K562 (cell line): ENCODE data around the gene MGRN1. TPM values are rescaled to one million over a fixed set of nuclear protein-coding genes. Genes with fewer than 3 reads are reported as not detected.

ENCODE experiments used
- ATAC-seq: fragments of 200-7000 bp; cut with Tn5 transposase; 3 replicates; pipeline ENCODE4 v1.9.1; 2020; ENCODE audit warnings: moderate library complexity
- BruUV-seq: library from RNA; stranded (reverse); fragments of 400-500 nt; replicated peaks from 2 replicates; lab custom pipeline; 2021; lab: Mats Ljungman, UMichigan
- CTCF ChIA-PET: fragments of 300-600 bp; formaldehyde crosslinking; extraction: SDS; loops from one replicate; lab custom pipeline; 2021; ENCODE audit warnings: low intra/inter-chr PET ratio; lab: Yijun Ruan, JAX
- POLR2A ChIA-PET: fragments of 300-600, 350-650 bp; sonication (Branson Sonifier 250); formaldehyde crosslinking; extraction: SDS; loops from one replicate; lab custom pipeline; 2021; ENCODE audit warnings: antibody characterized with exemption, inconsistent platforms; lab: Yijun Ruan, JAX
- DNase-seq, 4 experiments: peaks; one replicate each; pipeline versions ENCODE4 v3.0.0 to v3.0.0-alpha.2; 2011 to 2018; ENCODE audit warnings: low spot score in 3 of 4, mixed read lengths in 3 of 4; ENCODE audit errors: extremely low read depth in 1 of 4
- FAIRE-seq: peaks from 2 replicates; lab custom pipeline; 2011; peaks lifted over from hg19 to GRCh38; lab: Jason Lieb, UNC
- H2AFZ ChIP-seq: 2 replicates; pipeline ENCODE4 v1.6.0; 2011; ENCODE audit warnings: low read depth, low read length, control low read depth, inconsistent platforms
- H3K27ac ChIP-seq: fragments of 200-600 bp; 3 replicates; pipeline ENCODE4 v1.8.0; 2011; ENCODE audit warnings: low read depth, mild to moderate bottlenecking, control low read depth, inconsistent platforms, low read length, moderate library complexity, mixed read lengths; ENCODE audit errors: extremely low read depth
- H3K27me3 ChIP-seq, 2 experiments: fragments of 300-600 bp in 1 of 2; 2 replicates in 1 of 2; 3 replicates in 1 of 2; pipeline versions ENCODE4 v1.6.0 to v1.8.0; 2011; ENCODE audit warnings: inconsistent platforms in 2 of 2, low read length in 2 of 2, mild to moderate bottlenecking in 1 of 2, mixed read lengths in 1 of 2, moderate library complexity in 1 of 2; ENCODE audit not compliant: control insufficient read depth in 2 of 2, insufficient read depth in 2 of 2
- H3K36me3 ChIP-seq: fragments of 300-600 bp; 3 replicates; pipeline ENCODE4 v1.8.0; 2011; ENCODE audit warnings: mild to moderate bottlenecking, low read length, inconsistent platforms; ENCODE audit not compliant: control insufficient read depth, insufficient read depth
- H3K4me1 ChIP-seq, 2 experiments: fragments of 200-600 bp in 1 of 2; replicated peaks in 1 of 2; 2 replicates in 1 of 2; 3 replicates in 1 of 2; pipeline versions ENCODE4 v1.5.1 to v1.8.0; 2011; ENCODE audit warnings: inconsistent platforms in 2 of 2, low read length in 2 of 2, mild to moderate bottlenecking in 1 of 2, mixed read lengths in 1 of 2, moderate library complexity in 1 of 2; ENCODE audit not compliant: control insufficient read depth in 2 of 2, insufficient read depth in 2 of 2
- H3K4me2 ChIP-seq: 2 replicates; pipeline ENCODE4 v1.6.1; 2011; ENCODE audit warnings: low read length, control low read depth, inconsistent platforms, mixed read lengths; ENCODE audit not compliant: insufficient read depth
- H3K4me3 ChIP-seq: fragments of 200-600 bp; sonication (generic), shearing (Covaris generic); 2 replicates; pipeline ENCODE4 v1.5.1; 2016; ENCODE audit warnings: control low read depth, inconsistent platforms
- H3K79me2 ChIP-seq: fragments of 200-600 bp; 3 replicates; pipeline ENCODE4 v1.8.0; 2011; ENCODE audit warnings: low read length, inconsistent platforms; ENCODE audit not compliant: control insufficient read depth, insufficient read depth
- H3K9ac ChIP-seq, 2 experiments: 2 replicates each; pipeline versions ENCODE4 v1.6.0 to v1.6.1; 2011; ENCODE audit warnings: low read depth in 2 of 2, low read length in 2 of 2, control low read depth in 1 of 2, inconsistent platforms in 1 of 2, mild to moderate bottlenecking in 1 of 2, mixed read lengths in 1 of 2; ENCODE audit not compliant: insufficient read depth in 1 of 2
- H3K9me1 ChIP-seq: one replicate; pipeline ENCODE4 v1.6.0; 2011; ENCODE audit warnings: inconsistent platforms, mild to moderate bottlenecking, low read length, moderate library complexity; ENCODE audit not compliant: control insufficient read depth, insufficient read depth
- H3K9me3 ChIP-seq: replicated peaks from 2 replicates; pipeline ENCODE4 v1.5.1; 2011; ENCODE audit warnings: low read depth, low read length, inconsistent platforms; ENCODE audit not compliant: control insufficient read depth, insufficient read depth
- H4K20me1 ChIP-seq: replicated peaks from 2 replicates; pipeline ENCODE4 v1.6.1; 2011; ENCODE audit warnings: low read length, inconsistent platforms, mixed read lengths; ENCODE audit not compliant: control insufficient read depth, insufficient read depth
- ARID2 ChIP-seq: fragments of 450-650 bp; IDR thresholded peaks from 2 replicates; pipeline ENCODE4 v1.6.1; 2017; ENCODE audit warnings: antibody characterized with exemption, mild to moderate bottlenecking
- KDM2B ChIP-seq: fragments of 250-450 bp; sonication (Bioruptor Pico); IDR thresholded peaks from 2 replicates; pipeline ENCODE4 v1.8.0; 2021; ENCODE audit warnings: mild to moderate bottlenecking, moderate library complexity
- PCBP2 ChIP-seq: fragments of 200-400 bp; formaldehyde crosslinking; IDR thresholded peaks from 2 replicates; pipeline ENCODE4 v1.6.1; 2018; ENCODE audit warnings: low read length, low read depth, mild to moderate bottlenecking, moderate library complexity; ENCODE audit not compliant: poor library complexity, severe bottlenecking
- PYGO2 ChIP-seq: fragments of 450-650 bp; IDR thresholded peaks from 2 replicates; pipeline ENCODE4 v1.6.1; 2016; ENCODE audit warnings: mild to moderate bottlenecking, missing genetic modification characterization, moderate library complexity, missing compliant biosample characterization
- RNF2 ChIP-seq: sonication (generic); IDR thresholded peaks from 2 replicates; pipeline ENCODE4 v1.6.1; 2016
- SIN3B ChIP-seq: fragments of 450-650 bp; IDR thresholded peaks from 2 replicates; pipeline ENCODE4 v1.6.1; 2017; ENCODE audit warnings: low read depth, mild to moderate bottlenecking, moderate library complexity
- SOX6 ChIP-seq: fragments of 450-650 bp; IDR thresholded peaks from 2 replicates; pipeline ENCODE4 v1.6.1; 2014; ENCODE audit warnings: mild to moderate bottlenecking
- SRSF1 ChIP-seq: fragments of 200-400 bp; formaldehyde crosslinking; IDR thresholded peaks from 2 replicates; pipeline ENCODE4 v1.6.1; 2017; ENCODE audit warnings: mild to moderate bottlenecking, low read depth, low read length, moderate library complexity
- TARDBP ChIP-seq: fragments of 450-650 bp; IDR thresholded peaks from 2 replicates; pipeline ENCODE4 v1.6.1; 2016
- TRIM25 ChIP-seq: fragments of 450-650 bp; IDR thresholded peaks from 2 replicates; pipeline ENCODE4 v1.7.0; 2016; ENCODE audit warnings: borderline replicate concordance
- ZKSCAN3 ChIP-seq: fragments of 250-450 bp; sonication (Bioruptor Pico); IDR thresholded peaks from 2 replicates; pipeline ENCODE4 v1.4.0; 2020
- ZNF707 ChIP-seq: fragments of 250-450 bp; sonication (Bioruptor Pico); conservative IDR thresholded peaks from 2 replicates; pipeline ENCODE4 v1.8.0; 2022; ENCODE audit warnings: inconsistent platforms, mild to moderate bottlenecking, moderate library complexity
- WGBS: fragments of 100-300 bp; shearing (Covaris generic); methylation state at CpG from one replicate; pipeline ENCODE4 v1.1.6; 2016; ENCODE audit warnings: low coverage, mixed read lengths; ENCODE audit not compliant: insufficient coverage; ENCODE audit errors: missing lambda C conversion rate; 5-methylcytosine and 5-hydroxymethylcytosine counted together
- in situ Hi-C: fragments of 300-500 bp; cut with MboI; formaldehyde crosslinking; loops from 4 replicates; pipeline ENCODE4 v1.15.0; 2018; ENCODE audit warnings: inconsistent platforms, mixed read lengths
- intact Hi-C: fragments of 100-400 bp; cut with micrococcal nuclease; formaldehyde crosslinking; loops from 2 replicates; pipeline ENCODE4 v1.14.2; 2022
- polyA plus RNA-seq, 8 experiments: library from polyadenylated mRNA; depleted of rRNA in 4 of 8; stranded (reverse) in 5 of 8; unstranded in 3 of 8; fragments of >200 nt; fragmentation: Nextera tagmentation in 2 of 8; fragmentation: Illumina TruSeq in 1 of 8; extraction: Ambion mirVana in 2 of 8; extraction: Trizol in 1 of 8; gene quantifications; 2 replicates each; pipeline versions ENCODE4 v1.2.1 to v1.2.3, GENCODE V29; 2011 to 2014; ENCODE audit warnings: inconsistent platforms in 1 of 8, missing spikeins in 1 of 8
- total RNA-seq, 7 experiments: library from RNA; depleted of rRNA in 6 of 7; stranded (reverse); fragments of >200 nt in 6 of 7; fragmentation: Illumina TruSeq in 2 of 7; extraction: Trizol in 2 of 7; gene quantifications; 2 replicates each; pipeline versions ENCODE4 v1.2.1 to v1.2.3, GENCODE V29; 2011 to 2021; ENCODE audit warnings: low replicate concordance in 1 of 7

The MGRN1 gene
- total and polyA plus RNA-seq, 9 of the 15 experiments (the other 6 are each of a cell fraction or from before 2014, with no cell fraction given): 0.15 to 37.9 (median 6.0) TPM

GRCh38 chr16:4623593-4623992 lies 1.0 kb upstream of the MGRN1 start:
- peaks cover 5% of the 10 kb centered on the region; the same call in 1 of the 2 replicates for H4K20me1 ChIP-seq
- intact Hi-C loops: loop anchor here (5.0 kb wide), 1 partner anchor 334 kb away; the partner anchor contains the start of gene SEC14L5
- H3K36me3 ChIP-seq: peaks cover 11% of the 10 kb centered on the region; the same call in 2 of the 3 replicates
- CTCF ChIA-PET: interaction anchor here (0.5 to 0.7 kb wide), 2 partner anchors 105 to 153 kb away, joined by 4 read pairs; no protein-coding TSS in a partner anchor
- H3K4me2 ChIP-seq: peak overlapping the region; percentile 81; the same call in 1 of the 2 replicates
- peaks cover 30% of the 10 kb centered on the region for H3K79me2 ChIP-seq
- no peak overlapping the region for H3K27ac ChIP-seq
- peaks cover 19 to 21% of the 10 kb centered on the region in 2 experiments; a peak in 4 of 5 replicates for H3K4me1 ChIP-seq
- H3K27me3 ChIP-seq: no peaks in the 10 kb centered on the region
- WGBS: 87% methylated on average over 7 of the region's 7 CpGs
- H3K4me3 ChIP-seq: no peak overlapping the region
- peaks cover 4% of the 10 kb centered on the region for H3K9me1 ChIP-seq
- ATAC-seq: no peak
- H2AFZ ChIP-seq: peak overlapping the region; percentile 94
- H3K9ac ChIP-seq: no peak overlapping the region; a peak in 1 of 4 replicates
- no peak for TF ChIP-seq TARDBP
- TF ChIP-seq ZNF707 (CRISPR knock-in tag): no peak
- no peak for TF ChIP-seq RNF2
- no peak for TF ChIP-seq SRSF1
- TF ChIP-seq TRIM25: no peak
- TF ChIP-seq KDM2B: no peak
- no peak for TF ChIP-seq SIN3B
- no peak for TF ChIP-seq ZKSCAN3
- TF ChIP-seq PYGO2 (tag): no peak
- TF ChIP-seq ARID2: no peak
- TF ChIP-seq PCBP2: no peak
- TF ChIP-seq SOX6: no peak
- TF ChIP-seq, all 486 proteins: peak for 0
- DNase-seq (no peak), FAIRE-seq (no peak)
- no peaks in the 10 kb centered on the region for H3K9me3 ChIP-seq
- POLR2A ChIA-PET: interaction anchor here (0.6 to 1.4 kb wide), 2 partner anchors 10 to 226 kb away, joined by 3 to 8 read pairs; no protein-coding TSS in a partner anchor
- BruUV-seq: no TSS peak
- in situ Hi-C loops: no loop called here
